ENCODE data around the gene B3GAT1.

The B3GAT1 gene

DNA sequence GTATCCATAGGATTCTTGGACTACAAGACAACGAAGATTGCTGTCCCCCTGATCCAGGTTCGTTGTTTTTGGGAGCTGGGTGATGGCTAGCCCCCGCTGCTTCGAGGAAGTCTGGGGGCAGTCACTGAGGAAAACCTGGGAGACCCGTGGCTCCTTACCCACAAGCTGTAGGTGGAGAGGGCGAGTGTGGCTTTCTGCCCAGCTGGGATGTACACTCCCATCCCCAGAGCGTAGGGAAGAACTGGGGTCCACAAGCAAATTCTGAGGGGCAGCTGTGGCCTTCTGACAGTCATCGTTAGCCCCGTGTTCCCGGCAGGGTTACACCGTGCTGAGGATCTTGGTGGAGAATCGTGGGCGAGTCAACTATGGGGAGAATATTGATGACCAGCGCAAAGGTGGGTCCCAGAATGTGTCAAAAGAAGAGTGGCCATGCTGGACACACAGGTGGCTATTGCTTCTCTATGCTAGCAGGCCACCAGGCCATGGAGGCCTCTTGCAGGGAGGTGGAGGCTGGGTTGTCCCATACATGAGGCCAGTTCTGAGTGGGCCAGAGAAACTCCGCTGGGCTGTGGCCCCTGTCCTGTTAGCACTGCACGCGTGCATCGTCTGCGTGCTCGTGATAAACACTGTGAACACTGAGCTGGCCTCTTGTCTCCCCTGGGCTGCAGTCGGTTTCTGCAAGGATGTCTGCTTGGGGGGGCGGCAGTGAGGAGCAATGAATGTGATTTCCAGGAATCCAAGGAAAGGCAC, 40.4 kb downstream of the B3GAT1 start:
- DNase-seq (ENCODE audit: low read depth), result no peak

DNA sequence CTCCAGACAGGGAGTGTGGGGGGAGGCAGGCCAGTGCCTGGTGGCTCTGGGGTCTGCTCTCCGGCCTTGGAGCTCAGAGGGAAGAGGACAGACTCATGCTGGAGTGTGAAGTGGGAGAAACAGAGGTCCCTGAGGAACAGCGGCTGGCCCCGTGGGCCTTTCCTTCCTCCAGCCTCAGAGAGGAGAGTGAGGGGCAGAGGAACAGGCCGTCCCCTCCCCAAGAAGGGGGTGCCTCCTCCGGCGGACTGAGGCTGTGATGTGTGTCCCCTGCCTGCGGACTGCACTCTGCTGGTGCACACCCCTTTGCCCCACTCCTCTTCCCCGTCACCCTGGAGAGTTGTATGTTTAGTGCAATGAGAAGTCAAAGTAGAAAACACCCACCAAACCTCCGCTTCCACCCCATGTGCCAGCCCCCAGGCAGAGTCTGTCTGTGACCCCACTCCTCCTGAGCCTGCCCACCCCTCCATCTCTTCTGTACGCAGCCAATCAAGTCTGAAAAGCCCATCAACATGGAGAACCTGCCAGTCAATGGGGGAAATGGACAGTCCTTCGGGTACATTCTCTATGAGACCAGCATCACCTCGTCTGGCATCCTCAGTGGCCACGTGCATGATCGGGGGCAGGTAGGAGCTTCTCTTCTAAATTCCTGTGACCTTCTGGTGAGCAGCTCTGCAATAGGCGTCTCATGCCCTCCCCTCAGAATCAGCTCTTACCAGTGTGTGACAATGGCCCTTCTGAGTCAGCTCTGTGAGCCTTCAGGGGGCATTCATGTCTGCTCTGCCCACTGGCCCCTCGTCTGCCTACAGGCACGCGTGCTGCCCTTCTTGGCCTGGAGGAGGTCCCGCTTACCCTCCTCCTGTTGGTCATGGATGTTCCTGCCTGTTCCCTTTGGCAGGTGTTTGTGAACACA, 41.3 kb downstream of the B3GAT1 start:
- no peak for DNase-seq (ENCODE audit: low read depth)

DNA sequence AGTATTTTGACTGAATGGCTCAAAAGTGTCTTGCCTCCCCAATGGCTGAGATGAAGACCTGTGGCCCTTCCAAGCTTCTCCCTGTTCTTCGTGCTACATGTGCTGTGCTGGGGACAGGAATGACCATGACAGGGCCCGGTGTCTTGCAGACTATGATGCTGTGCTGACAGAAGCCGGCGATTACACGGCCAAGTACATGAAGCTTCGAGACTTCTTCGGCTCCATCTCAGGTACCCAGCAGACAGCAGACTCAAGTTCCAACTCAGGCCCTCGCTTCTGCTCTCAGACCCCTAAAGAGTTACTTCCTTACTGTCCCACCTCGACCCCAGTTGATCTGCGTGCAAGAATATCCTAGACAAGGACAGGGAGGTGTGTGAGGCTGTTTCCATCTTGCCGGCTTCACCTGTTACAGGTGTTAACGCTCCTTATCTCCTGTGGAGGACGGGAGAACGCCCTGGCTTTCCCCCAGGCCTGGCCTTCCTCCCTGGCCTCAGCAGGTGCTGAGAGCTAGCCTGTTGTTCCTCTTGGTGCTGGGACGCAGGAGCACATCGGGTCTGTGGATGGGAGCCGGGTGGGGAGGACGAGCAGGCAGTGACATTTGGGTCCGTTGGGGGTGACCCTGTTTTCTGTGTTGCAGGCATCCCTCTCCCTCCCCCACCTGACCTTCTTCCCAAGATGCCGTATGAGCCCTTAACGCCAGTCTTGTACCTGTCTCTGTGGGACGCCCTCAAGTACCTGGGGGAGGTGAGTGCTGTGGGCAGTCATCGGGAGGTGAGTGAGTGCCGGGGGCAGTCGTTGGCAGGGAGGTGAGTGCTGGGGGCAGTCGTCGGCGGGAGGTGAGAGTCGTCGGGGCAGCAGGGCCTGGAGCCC, 42.2 kb downstream of the B3GAT1 start:
- no peak for DNase-seq (ENCODE audit: low read depth)

DNA sequence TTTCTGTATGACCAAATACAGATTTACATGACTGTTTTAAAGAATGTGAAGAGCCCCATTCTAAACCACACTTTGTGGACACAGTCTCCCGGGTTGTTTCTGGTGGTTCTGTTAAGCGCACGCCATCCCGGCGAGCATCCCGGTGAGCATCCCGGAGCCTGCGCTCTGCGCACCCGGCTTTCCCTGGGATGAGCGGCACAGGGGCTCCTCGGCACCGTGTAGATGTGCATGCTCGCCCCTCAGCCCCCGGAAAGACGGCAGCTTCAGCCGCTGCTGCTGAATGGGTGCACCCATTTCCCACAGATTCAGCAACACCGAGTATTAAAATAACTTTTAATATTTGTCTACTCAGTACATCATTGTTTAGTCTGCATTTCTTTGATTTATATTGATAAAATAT, 44.3 kb downstream of the B3GAT1 start:
- DNase-seq (ENCODE audit: low read depth), result no peak

DNA sequence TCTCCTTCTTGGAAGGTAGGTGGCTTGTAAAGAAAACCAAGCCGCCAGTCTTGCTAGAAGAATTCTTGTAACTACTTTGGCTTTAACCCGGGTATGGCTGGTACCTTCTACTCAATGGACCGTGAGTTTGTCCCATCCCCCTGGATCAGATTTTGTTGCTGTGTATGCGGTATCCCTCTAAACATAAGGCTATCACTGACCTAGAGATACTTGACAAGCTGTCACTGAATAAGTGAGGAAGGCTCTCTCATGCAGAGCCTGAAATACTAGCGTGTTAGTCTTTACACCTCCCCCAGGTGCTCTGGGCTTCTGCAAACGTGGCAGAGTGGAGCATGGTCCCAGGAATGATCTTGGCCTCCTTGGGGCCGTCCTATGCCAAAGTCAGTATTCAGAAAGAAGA, 45.8 kb downstream of the B3GAT1 start:
- no peak for DNase-seq (ENCODE audit: low read depth)

DNA sequence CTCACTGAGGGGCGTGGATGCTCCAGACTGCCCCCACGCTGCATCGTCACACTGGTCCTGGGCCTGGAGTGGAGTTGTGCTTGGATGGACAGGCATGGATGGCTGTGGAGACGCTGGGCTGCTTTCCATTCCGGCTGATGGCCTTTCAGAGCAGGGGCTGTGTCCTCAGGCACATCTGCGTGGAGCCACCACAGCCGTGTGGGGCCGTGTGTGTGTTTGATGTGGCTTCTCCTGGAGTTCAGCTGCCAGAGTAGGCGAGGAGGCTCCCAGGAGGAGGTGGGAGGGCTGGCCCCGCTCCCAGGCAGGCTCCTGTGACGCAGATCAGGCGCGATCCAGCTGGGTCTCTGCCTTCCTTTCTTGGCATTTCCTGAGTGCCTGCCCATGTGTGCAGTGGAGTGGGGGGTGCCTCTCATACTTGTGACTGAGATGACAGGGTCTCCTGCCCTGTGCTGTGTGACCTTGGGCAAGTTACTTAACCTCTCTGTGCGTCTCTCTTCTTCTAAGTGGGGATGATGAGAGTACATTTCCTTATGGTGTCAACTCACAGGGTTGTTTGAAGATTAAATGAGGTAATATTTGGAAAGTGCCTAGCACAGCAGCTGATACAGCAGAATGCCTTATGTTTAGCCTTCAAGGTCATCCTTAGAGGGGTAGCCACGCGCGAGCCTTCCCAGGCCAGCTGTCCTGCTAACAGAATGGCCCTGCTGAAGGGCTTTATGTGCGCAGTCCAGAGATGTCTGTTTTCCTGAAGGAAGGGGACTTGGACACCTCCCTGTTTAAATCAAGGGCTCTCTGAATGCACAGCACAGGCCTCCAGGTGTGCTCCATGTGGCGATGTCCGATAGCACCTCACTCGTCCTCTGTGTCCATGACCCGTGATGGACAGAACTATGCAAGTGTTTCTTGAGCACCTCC, 46.8 kb downstream of the B3GAT1 start:
- DNase-seq (ENCODE audit: low read depth), result no peak

DNA sequence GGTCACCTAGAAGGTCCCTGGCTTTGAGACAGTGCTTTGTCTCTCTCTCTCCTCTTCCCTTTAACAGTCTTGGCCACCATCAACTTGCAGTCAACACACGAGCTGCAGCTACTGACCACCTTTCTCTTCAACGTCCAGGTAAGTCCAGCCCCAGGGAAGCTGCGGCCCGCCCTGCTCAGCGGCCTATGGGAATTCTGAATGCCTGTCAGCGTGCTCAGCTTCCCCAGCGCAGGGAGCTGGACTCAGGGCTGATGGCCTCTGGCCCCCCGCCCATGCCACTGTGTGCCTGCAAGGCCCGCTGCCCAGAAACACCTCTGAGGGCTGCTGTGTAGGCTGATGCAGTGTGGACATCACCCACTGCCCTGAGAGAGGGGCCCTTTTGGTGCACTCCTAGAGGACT, 47.8 kb downstream of the B3GAT1 start:
- DNase-seq (ENCODE audit: low read depth), result no peak

DNA sequence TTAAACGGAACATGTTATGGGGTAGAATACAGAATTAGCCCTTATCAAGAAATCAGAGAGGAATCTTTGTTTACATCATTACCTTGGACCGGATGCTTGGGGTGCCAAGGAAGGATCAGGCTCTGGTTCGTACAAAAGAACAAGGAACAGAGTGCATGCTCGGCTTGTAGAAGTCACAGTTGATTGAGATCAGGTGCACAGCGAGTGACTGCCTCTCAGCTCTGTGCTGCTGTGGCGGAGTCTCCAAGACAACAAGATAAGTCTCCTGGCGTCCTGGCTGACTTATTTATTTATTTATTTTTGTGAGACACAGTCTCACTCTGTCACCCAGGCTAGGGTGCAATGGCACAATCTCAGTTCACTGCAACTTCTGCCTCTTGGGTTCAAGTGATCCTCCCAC, 48.5 kb downstream of the B3GAT1 start:
- no peak for DNase-seq (ENCODE audit: low read depth)

DNA sequence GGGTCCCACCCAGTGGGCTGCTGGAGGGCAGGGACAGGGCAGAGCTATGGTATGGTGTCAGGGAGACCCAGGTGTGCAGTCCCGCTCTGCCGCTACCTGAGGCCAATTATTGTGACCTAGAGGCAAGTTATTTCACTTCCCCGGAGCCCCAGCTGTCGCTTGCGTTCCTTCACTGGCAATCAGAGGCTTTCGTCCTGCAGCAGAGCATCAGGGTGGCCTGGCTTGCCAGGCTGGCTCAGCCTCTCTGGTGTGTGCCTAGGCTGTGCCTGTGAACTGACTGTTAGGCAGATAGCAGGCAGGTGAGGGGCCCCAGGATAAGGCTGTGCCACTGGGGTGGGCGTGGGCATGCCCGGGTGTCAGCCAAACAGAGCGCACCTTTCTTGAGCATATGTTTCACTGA, 48.9 kb downstream of the B3GAT1 start:
- no peak for DNase-seq (ENCODE audit: low read depth)

DNA sequence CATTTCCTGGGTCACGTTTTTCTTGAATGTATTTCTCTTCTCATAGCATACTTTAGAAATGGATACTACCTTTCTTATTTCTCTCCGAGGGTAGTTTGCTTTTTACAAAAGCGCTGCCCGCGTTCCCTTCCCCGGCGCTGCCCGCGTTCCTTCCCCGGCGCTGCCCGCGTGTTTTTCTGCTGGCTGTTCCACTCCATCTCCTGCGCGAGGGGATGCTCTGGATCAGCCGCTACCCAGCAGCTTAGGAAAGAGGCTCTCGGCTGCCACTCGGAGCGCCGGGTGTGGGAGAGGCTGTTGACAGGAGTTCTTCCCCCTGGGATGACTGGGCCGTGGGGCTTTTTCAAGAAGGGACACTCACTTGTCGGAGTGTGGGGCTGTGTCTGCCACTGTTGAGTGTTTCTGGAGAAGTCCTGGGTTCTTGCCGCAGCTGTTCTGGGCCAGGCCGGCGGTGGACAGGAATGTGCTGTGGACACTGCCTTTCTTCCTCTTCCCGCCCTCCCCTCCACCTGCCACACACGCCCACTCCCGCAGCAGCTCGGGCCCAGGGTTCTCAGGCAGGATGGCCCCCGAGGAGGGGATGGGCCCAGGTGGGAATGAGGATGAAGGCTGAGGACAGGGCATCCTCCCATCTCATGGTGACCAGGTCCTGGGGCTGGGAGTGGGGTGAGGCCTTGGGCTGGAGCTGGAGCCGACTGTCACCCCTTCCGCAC, 49.7 kb downstream of the B3GAT1 start:
- no peak for DNase-seq (ENCODE audit: low read depth)

DNA sequence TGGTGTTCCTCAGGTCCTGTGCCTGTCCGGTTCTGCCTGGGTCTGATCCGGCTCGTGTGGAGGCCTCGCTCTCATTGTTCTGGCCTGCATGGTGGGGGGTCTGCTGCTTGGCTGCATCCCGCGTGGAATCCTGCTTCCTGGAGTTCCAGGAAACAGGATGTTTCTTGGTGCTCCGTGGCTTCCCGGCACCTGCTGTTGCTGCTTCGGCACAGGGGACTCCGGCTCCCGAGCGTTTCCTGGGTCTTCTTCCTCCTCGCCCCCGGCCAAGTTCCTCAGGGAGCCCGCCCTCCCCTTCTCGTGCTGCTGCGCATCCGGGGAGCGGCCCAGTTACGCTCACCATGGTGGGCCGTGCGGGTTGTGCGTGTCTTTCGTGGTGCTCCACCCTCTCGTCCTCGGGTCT, 50.4 kb downstream of the B3GAT1 start:
- DNase-seq (ENCODE audit: low read depth), result no peak

DNA sequence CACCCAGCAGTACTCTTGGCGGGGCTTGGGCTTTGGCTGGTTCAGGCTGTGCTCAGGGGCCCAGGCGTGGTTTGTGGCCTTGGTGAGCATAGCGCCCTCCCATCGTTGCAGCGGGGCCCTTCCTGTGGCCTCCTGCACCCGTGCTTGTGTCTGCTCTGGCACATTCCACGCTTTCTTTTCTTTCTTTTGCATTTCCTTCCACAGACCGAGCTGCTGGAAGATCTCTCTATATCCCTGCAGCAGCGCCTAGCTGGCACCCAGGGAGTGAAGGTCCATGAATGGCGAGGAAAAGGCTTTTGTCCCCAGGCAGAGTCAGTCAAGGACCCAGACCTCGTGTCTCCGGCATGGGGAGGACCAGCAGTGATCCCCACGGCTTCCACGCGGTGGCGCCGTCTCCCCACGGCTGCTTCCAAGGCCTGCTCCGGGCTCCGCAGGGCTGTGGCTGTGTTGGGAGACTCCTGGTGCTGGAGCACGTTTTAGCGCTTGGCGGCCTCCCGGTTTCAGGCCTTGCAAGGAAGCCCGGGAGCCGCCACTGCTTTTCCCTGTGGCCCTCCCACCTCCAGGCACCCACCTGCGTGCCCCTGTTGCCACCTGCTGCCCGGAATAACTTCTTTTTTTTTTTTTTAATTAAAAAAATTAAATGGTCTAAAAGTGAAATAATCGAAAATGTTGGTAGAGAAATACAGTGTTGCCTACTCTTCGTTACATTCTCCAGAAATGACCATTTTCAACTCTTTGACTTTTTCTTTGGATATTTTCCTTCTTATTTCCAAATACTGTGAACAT, 51.8 kb downstream of the B3GAT1 start:
- peak; percentile 48 for DNase-seq (ENCODE audit: low read depth)

DNA sequence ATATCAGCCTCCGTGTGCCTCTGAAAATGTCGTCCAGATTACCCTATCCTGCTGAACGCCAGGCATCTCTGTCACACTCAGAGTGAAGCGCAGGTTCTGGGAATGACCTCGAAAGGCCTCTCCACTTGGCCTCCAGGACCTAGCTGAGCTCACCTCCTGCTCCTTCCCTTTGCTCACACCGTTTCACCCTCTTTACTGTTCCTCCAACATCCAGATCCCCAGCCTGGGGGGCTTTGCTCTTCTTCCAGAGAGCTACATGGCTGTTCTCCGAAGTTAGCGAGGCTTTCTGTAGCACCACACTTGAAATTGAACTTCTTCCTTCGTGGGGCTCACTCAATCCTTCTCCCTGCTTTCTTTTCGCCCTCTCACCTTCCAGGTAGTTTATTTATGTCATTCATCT, 52.4 kb downstream of the B3GAT1 start:
- DNase-seq (ENCODE audit: low read depth), result no peak

DNA sequence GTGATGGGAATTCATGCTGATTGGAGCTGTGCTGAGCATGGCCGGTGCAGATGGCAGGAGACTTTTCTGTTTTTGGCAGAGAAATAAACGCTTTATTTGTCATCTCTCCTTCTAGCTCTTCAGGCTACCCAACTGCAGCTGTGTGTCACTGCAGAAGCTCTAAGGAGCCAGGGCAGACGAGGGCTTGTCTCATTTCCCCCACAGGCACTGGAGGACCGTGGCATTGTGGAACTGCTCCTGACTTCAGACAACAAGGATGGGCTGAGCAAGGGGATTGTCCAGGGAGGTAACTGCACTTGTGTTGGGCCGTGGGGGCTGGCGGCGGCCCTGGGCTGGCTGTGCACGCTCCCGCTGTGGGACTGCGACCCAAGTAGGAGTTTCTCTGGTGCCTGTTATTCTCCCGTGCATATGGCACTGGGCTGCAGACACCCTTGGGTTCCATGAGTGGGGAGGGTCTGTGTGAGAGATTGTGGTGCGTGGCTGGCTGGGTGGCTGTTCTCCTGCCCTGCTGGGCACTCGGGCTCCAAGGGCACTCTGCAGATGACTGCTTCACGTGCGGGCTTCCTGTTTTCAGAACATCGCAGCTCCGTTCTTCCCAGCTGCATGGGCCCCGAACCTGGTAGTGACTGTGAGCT, 53.1 kb downstream of the B3GAT1 start:
- DNase-seq (ENCODE audit: low read depth), result no peak

DNA sequence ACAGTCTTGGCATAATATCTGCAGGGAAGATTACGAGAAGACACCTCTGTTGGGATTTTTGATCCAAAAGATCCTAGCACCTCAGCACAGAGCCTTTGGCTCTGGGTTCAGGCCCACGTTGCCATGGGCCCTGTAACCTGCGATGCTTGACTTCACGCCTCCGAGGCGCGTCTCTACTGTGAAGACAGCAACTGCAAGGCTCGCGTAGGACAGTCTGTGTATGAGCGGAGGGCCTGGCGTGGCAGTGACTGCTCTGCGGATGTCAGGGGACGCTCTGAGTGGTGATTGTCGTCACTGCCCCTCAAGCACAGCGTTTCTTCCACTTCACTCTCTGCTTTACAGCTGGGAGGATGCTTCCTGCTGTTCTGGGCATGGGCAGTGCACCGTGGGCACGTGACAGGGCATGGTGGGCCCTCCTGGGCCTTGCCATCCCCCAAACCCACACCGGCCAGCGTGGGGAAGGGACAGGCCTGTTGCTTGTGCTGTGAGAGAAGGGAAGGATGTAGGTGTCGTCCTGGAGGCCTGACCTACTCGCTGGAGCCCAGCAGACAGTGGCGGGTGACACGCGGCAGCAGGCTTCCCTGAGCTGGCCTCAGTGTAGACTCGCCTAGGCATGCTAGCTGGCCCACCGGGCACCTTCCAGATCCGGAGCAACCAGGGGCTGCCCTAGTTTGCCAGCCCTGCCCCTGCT, 53.7 kb downstream of the B3GAT1 start:
- DNase-seq (ENCODE audit: low read depth), result no peak

DNA sequence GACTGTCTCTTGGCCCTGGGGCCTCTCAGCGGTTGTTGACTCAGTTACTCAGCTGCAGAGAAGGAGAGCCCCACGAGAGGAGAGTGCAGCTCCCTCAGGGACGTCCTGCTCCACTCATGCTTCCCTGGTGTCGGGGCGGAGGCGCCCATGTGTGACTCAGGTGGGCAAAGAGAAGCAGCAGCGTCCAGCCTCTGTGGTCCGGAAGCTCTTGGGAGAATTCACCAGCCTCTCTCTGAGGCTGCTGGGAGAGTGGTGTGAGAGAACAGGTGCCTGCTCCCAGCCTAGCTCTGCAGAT, 54.5 kb downstream of the B3GAT1 start:
- DNase-seq (ENCODE audit: low read depth), result no peak

DNA sequence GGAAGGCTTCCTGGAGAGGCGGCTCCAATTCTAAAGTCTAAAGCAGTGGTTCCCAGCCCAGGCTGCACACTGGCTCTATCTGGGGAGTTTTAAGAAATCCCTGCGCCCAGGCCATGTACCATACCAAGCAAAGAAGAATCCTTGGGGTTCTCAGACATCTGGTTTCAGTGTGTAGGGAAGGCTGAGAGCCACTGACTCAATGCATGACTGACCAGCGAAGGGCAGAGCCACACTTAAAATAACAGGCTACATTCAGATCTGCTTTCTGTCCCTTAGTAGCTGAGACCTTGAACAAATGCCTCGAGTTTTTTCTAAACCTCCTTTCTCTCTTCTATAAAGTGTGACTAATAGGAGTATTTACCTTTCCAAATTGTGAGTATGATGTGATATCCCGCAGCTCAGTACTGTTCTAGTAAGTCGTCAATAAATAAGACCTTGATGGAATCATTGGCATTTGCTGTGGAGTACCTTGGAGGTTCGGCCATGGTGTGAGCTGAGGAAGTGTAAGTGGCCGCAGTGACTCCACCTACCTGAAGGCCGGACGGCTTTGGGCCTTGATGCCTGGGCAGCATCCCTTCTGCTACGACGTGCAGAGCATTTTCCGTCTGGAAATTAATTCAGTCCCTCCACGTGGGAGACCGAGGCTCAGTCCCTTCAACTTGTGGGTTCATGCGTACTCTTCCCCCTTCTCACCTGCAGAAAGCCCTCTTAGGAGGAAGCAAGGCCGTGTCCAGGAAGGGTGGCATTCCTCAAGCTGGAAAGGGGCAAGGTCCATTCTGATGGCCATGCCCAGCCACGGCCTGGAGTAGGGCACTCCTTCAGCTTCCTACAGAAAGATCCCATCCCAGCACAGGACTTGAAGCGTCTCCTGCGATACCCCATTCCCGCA, 55.1 kb downstream of the B3GAT1 start:
- DNase-seq (ENCODE audit: low read depth), result no peak

DNA sequence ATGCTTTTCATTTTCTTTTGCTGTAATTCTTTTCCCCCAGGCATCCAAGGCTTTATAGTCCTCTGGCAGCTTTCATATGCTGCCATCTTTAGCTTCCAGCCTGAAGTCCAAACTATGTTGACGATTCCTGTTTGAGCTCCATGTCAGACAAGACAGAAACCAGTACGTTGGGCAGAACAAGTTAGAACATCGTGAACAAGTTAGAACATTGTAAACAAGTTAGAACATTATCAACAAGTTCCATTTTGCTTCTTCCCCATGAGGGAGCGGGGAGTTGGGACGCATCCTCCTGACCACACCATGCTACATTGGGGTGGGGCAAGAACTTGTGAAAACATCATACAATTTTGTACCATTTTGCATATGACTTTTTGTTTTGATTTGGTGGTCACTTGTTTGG, 56.4 kb downstream of the B3GAT1 start:
- DNase-seq (ENCODE audit: low read depth), result no peak

Measured in stimulated activated CD8-positive, alpha-beta memory T cell treated with anti-CD3 and anti-CD28 coated beads, Interleukin-12 subunit alpha, Interleukin-12 subunit beta, amount 100 ng/mL, for 1 hour (primary cell).